Loucy (cell line): Measurements from ENCODE around the gene APOL2.
"Not testable (repeated sequence)": the region's sequence is repeated elsewhere in the genome, so short reads cannot be mapped to it uniquely, and the experiment has no call there.

Experiments
- H2AFZ ChIP-seq: fragments of 200-600 bp; sonication (generic); 2 replicates; pipeline ENCODE4 v1.6.0; 2016; ENCODE audit warnings: antibody characterized with exemption, mild to moderate bottlenecking, low read length, moderate library complexity
- H3F3A ChIP-seq: fragments of 200-600 bp; 2 replicates; pipeline ENCODE4 v1.6.0; 2016; ENCODE audit warnings: antibody characterized with exemption, low read depth, mild to moderate bottlenecking
- H3K27me3 ChIP-seq: fragments of 200-600 bp; sonication (generic); 2 replicates; pipeline ENCODE4 v1.6.1; 2014; ENCODE audit warnings: low read length, mild to moderate bottlenecking; ENCODE audit not compliant: insufficient read depth, poor library complexity, severe bottlenecking
- H3K36me3 ChIP-seq: fragments of 200-600 bp; sonication (generic); 2 replicates; pipeline ENCODE4 v1.6.1; 2016; ENCODE audit warnings: low read length; ENCODE audit not compliant: insufficient read depth
- H3K4me1 ChIP-seq: fragments of 200-600 bp; sonication (generic); 2 replicates; pipeline ENCODE4 v1.5.1; 2014; ENCODE audit warnings: low read length, mild to moderate bottlenecking; ENCODE audit not compliant: insufficient read depth, poor library complexity, severe bottlenecking
- H3K4me2 ChIP-seq: fragments of 200-600 bp; sonication (generic); 2 replicates; pipeline ENCODE4 v1.6.0; 2014; ENCODE audit warnings: antibody characterized with exemption, low read length, low read depth, mild to moderate bottlenecking; ENCODE audit not compliant: poor library complexity, severe bottlenecking
- H3K4me3 ChIP-seq: fragments of 200-600 bp; sonication (generic); 2 replicates; pipeline ENCODE4 v1.5.1; 2014; ENCODE audit warnings: low read length, mild to moderate bottlenecking, mixed read lengths; ENCODE audit not compliant: poor library complexity, severe bottlenecking
- H3K79me2 ChIP-seq: fragments of 200-600 bp; sonication (generic); 2 replicates; pipeline ENCODE4 v1.6.1; 2014; ENCODE audit warnings: low read length; ENCODE audit not compliant: insufficient read depth
- H3K9ac ChIP-seq: fragments of 200-600 bp; sonication (generic); 2 replicates; pipeline ENCODE4 v1.6.0; 2014; ENCODE audit warnings: mild to moderate bottlenecking, low read depth, low read length, moderate library complexity; ENCODE audit not compliant: poor library complexity, severe bottlenecking
- H3K9me2 ChIP-seq: fragments of 200-600 bp; sonication (generic); replicated peaks from 2 replicates; pipeline ENCODE4 v1.6.1; 2016; ENCODE audit warnings: low read depth, low read length, mixed read lengths
- H3K9me3 ChIP-seq: fragments of 200-600 bp; sonication (generic); 2 replicates; pipeline ENCODE4 v1.6.1; 2014; ENCODE audit warnings: mild to moderate bottlenecking, antibody characterized with exemption, low read length, low read depth; ENCODE audit not compliant: insufficient read depth
- H4K20me1 ChIP-seq: fragments of 200-600 bp; sonication (generic); 2 replicates; pipeline ENCODE4 v1.6.0; 2014; ENCODE audit warnings: antibody characterized with exemption, low read length, mild to moderate bottlenecking; ENCODE audit not compliant: insufficient read depth, poor library complexity, severe bottlenecking
- EZH2phosphoT487 ChIP-seq: fragments of 200-600 bp; IDR thresholded peaks from 2 replicates; pipeline ENCODE4 v1.6.1; 2018; ENCODE audit warnings: antibody characterized with exemption, mild to moderate bottlenecking, moderate library complexity, borderline replicate concordance
- TF ChIP-seq, protein P1 (sequence below): fragments of 200-600 bp; sonication (generic); conservative IDR thresholded peaks from 2 replicates; pipeline ENCODE4 v1.5.1; 2014; ENCODE audit warnings: mild to moderate bottlenecking, antibody characterized with exemption, low read length

The APOL2 gene

DNA sequence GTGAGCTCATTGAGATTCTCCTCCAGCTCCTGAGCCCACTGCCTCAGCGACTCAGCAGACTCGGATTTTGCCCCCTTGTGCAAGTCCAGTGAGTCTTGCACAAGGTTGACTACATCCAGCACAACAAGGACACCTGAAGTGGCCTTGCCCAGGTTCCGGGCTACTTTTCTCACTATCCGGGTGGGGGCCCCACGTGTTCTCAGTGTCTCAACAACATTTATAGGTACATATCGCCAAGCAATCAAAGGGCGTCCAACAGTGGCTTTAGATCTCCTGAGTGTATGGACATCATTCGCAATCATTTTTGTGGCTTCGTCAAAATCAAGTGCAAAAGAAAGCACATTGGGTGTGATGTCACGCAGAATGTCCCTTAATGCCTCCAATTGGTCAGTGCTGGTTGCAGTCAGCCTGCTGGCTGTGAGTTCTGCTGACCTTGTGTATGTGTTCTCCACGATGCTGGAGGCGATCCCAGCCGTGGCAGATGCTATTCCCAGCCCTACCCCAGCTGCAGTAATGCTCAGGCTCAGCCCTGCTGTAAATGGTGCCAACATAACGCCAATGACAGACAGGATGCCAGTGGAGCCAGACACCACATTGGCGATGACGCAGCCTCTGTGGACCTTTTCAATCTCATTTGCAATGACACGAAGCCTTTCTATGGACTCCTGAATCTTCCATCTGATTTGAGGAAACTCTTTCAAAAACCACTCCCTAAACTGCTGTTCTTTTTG lies 48.1 kb downstream of the APOL2 start:
- Histone ChIP-seq H3K9me2 (no peaks in the 10 kb centered on the region), H3F3A (0 out of 2 replicates have a peak, but pooled peaks cover 4% of the 10 kb centered on the region)
- no peak for TF ChIP-seq EZH2phosphoT487
- TF ChIP-seq, protein P1, sequence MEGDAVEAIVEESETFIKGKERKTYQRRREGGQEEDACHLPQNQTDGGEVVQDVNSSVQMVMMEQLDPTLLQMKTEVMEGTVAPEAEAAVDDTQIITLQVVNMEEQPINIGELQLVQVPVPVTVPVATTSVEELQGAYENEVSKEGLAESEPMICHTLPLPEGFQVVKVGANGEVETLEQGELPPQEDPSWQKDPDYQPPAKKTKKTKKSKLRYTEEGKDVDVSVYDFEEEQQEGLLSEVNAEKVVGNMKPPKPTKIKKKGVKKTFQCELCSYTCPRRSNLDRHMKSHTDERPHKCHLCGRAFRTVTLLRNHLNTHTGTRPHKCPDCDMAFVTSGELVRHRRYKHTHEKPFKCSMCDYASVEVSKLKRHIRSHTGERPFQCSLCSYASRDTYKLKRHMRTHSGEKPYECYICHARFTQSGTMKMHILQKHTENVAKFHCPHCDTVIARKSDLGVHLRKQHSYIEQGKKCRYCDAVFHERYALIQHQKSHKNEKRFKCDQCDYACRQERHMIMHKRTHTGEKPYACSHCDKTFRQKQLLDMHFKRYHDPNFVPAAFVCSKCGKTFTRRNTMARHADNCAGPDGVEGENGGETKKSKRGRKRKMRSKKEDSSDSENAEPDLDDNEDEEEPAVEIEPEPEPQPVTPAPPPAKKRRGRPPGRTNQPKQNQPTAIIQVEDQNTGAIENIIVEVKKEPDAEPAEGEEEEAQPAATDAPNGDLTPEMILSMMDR = no peak

DNA sequence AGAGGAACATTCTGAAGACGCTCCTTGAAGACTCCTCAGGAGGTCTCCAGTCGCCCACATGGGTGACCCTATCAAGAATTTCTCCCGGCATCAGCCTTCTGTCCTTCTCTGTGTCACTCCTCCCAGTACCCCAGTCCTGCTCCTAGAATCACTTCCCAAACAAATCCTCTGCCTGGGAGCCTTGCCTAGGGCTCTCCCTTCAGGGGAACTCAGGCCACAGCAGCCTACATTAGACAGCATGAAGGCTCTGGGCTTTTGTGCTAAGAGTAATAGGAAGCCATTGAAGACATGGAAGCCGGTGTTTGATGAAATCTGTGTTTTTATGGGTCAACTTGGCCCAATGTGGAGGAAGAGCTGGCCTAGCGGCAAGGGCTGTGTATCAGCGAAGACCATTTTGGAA lies 51.5 kb downstream of the APOL2 start:
- not testable (repeated sequence) for H3F3A ChIP-seq, H3K79me2 ChIP-seq, H3K9me2 ChIP-seq, H3K4me3 ChIP-seq, H3K4me1 ChIP-seq, H3K27me3 ChIP-seq, H3K9ac ChIP-seq, H3K4me2 ChIP-seq, H4K20me1 ChIP-seq, H2AFZ ChIP-seq, H3K36me3 ChIP-seq, H3K9me3 ChIP-seq

More for the DNA sequence above, 48.1 kb downstream of the APOL2 start:
- H3K4me2 ChIP-seq = no peak overlapping the region
- H3K4me3 ChIP-seq = no peak overlapping the region
- H4K20me1 ChIP-seq = no peaks in the 10 kb centered on the region
- H3K27me3 ChIP-seq = no peaks in the 10 kb centered on the region
- no peaks in the 10 kb centered on the region for H3K36me3 ChIP-seq
- no peaks in the 10 kb centered on the region for H3K9me3 ChIP-seq
- H3K79me2 ChIP-seq = no peaks in the 10 kb centered on the region
- H3K9ac ChIP-seq = no peak overlapping the region
- H2AFZ ChIP-seq = no peak overlapping the region
- peaks cover 6% of the 10 kb centered on the region for H3K4me1 ChIP-seq

DNA sequence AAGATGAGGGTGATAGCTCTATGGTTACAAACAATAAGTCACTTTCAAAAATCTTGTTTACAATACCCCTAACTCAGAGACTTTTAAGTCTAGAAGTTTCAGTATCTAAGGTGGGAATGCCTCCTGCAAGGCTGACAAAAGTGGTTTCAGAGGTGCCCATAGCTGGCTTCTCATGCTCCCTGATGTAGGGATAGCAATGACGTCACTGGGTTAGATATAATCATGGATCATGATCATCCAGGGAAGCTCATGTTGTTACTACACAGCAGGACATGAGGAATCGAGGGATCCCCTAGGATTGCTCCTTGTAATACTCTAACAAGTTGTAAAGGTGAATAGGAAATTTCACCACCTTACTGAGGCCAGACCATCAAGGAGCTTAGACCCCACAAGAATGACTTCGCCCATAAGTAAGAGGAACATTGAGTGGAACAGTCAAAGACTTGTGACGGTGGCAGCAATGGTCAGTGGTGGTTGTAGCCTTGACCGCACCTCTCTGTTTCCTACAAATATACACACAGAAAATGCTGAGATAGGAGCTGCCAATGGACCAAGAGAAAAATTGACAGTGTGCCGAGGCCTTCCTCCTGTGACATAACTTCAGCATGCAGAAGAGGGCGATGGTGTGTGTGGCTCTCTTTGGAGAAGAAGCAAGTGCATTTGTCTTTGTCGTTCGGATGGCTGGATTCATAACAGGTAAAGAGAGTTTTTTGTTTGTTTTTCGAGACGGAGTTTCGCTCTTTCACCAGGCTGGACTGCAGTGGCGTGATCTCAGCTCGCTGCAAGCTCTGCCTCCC lies 53.3 kb downstream of the APOL2 start:
- no peaks in the 10 kb centered on the region for H3F3A ChIP-seq
- no peak overlapping the region for H3K9ac ChIP-seq
- no peaks in the 10 kb centered on the region for H3K79me2 ChIP-seq
- no peak overlapping the region for H3K4me2 ChIP-seq
- no peaks in the 10 kb centered on the region for H4K20me1 ChIP-seq
- no peaks in the 10 kb centered on the region for H3K36me3 ChIP-seq
- H3K9me3 ChIP-seq = no peaks in the 10 kb centered on the region
- H2AFZ ChIP-seq = no peak overlapping the region
- TF ChIP-seq, protein P1 = peak; percentile 25
- TF ChIP-seq EZH2phosphoT487 = no peak
- H3K4me3 ChIP-seq = no peak overlapping the region
- H3K27me3 ChIP-seq = no peaks in the 10 kb centered on the region
- H3K9me2 ChIP-seq = no peaks in the 10 kb centered on the region
- no peaks in the 10 kb centered on the region for H3K4me1 ChIP-seq
